Measurements from ENCODE around the gene LAIR2.
A peak's percentile ranks its signal among the peaks of the same experiment; 100 is the strongest.

LAIR2 gene

GRCh38 chr19:54534156-54534555 is 31.5 kb downstream of the LAIR2 start:
- no peak for DNase-seq (ENCODE audit: low spot score)

- DNase-seq (ENCODE audit: low spot score), result no peak
Observed at GRCh38 chr19:54535601-54536000, 33.0 kb downstream of the LAIR2 start.

DNA sequence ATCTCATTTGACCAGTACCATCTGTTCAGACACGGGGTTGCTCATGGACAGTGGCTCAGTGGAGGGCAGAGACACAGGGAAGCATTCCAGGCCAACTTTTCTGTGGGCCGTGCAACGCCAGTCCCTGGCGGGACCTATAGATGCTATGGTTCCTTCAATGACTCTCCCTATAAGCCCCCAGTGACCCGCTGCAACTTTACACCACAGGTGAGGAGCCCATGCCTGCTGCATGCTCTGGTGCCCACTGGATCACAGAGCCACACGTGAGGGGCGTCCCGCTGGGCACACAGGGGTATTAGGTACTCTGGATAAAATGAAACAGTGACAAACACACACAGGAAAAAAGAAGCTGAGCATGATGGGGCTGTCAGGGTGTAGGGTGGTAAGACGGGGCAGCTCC is 34.3 kb downstream of the LAIR2 start:
- DNase-seq (ENCODE audit: low spot score), result no peak

DNA sequence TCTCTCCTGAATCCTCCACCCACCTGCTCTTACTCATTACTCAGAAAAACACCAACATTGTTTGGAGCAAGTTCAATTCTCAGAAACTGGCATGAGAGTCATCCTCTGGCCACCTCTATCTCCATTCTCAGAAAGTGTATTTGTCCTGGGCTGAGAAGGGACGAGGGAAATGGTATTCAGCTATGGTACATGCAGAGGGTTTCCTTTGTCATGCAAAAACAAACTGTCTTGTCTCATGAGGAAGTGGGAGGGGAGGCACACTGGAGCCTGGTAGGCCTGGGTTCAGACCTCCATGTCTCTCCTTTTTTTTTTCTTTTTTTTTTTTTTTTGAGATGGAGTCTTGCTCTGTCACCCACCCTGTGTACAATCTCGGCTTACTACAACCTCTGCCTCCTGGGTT is 39.1 kb downstream of the LAIR2 start:
- DNase-seq (ENCODE audit: low spot score), result no peak

GRCh38 chr19:54548806-54549205 is 46.2 kb downstream of the LAIR2 start:
- no peak for DNase-seq (ENCODE audit: low spot score)

DNA sequence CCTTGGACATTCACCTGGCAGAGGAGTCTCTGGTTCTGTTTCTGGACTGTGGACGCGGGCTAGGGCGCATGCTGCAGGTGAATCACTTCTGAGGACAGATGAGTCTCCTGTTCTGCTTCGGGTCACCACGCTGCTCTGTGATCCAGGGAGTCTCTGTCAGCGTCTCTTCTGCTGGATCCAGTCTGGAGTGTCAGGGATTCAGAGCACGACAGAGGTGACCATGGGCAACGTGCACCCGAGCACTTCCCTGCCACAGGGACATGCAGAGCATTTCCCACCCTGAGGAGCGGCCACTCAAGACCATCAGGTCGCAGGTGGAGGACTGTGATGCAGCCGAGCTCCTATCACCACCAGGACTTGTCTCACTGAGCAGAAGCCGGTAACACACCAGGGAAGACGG is 46.6 kb downstream of the LAIR2 start:
- DNase-seq (ENCODE audit: low spot score), result no peak

- DNase-seq (ENCODE audit: low spot score), result peak; percentile 17
Observed at GRCh38 chr19:54551293-54551692, 48.7 kb downstream of the LAIR2 start.

DNA sequence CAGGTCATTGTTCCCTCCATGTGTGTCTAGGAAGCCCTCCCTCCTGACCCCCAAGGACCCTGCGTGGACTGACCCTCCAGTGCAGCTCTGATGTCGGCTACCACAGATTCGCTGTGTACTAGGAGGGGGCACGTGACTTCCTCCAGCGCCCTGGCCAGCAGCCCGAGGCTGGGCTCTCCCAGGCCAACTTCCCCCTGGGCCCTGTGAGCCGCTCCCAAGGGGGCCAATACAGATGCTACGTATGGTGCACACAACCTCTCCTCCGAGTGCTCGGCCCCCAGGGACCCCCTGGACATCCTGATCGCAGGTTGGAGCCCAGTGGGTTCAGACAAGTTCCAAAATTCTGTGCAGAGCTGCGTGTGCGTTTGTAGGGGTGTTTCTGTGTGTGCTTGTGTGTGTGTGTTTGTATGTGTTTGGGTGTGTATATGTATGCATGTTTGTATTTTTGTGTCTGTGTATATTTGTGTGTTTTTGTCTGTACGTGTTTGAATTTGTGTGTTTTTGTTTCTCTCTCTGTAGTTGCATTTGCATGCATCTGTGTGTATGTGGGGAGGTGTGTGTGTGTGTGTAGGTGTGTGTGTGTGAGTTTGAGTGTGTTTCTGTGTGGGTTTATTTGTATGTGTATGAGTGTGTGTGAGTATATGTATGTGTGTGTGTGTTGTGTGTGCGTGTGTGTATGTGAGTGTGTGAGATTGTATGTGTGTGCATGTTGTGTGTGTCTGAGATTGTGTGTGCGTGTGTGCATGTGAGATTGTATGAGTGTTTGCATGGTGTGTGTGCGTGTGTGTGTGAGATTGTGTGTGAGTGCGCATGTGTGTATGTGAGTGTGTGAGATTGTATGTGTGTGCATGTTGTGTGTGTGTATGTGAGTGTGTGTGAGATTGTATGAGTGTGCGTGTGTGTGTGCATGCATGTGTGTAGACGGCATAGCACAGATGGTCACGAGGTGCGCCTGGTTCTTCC is 49.6 kb downstream of the LAIR2 start:
- DNase-seq (ENCODE audit: low spot score), result no peak

GRCh38 chr19:54552913-54553310 is 50.3 kb downstream of the LAIR2 start:
- no peak for DNase-seq (ENCODE audit: low spot score)

DNA sequence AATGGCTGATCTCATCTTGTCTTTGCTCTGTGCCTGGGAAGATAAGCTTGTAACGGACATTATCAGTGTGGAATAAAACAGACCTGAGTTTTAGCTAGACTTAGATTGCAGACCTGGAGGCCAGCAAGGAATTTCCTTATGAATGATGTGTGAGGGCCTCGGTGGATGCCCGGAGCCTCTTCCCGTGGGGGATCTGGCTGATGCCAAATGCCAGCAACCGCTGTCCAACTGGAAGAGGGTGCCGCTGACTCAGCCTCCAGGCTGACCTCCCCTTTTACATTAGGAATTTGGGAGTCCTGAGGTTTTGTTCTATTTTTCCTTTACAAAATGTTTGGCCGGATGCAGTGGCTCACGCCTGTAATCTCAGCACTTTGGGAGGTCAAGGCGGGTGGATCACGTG is 51.4 kb downstream of the LAIR2 start:
- no peak for DNase-seq (ENCODE audit: low spot score)

DNA sequence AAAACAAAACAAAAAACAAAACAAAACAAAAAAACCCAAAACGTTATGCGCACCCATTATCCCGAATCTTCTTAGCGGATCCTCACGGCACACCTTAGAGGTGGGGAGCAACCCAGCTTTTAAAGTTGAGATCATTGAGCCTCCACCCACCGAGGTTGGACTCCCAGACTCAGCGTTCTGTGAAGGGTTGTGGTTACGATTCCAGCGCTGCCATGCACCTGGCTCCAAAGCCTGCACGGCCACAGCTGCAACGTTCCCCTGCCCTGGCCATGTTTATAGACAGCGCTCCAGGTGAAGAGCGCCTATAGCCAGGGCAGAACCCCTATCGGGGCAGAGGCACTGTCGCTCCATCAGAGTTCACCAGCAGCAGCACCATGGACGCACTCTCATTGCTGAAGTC is 52.3 kb downstream of the LAIR2 start:
- no peak for DNase-seq (ENCODE audit: low spot score)

DNA sequence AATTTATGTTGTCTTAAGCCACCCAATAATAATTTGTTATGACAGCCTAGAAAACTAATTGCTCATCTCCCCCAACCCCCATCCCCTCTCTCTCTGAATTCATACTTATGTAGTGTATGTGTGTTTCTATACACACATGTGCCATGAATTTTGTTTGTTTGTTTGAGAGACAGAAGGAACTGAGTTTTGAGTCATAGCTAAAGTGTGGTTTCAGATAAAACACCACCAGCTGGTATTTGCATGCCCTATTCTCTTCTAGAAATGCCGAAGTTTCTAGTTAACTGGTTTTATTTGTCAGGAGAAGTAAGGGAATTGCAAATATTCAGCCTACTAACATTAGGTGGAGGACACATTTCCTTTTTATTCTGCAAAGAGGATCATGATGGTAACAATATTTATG is 53.6 kb downstream of the LAIR2 start:
- DNase-seq (ENCODE audit: low spot score), result no peak

- no peak for DNase-seq (ENCODE audit: low spot score)
Observed at GRCh38 chr19:54558339-54558738, 55.7 kb downstream of the LAIR2 start.

All from NAMALWA (cell line).